ENCODE data around the gene USP17L21.
"Not testable (repeated sequence)": the region's sequence is repeated elsewhere in the genome, so short reads cannot be mapped to it uniquely, and the experiment has no call there.

DNA sequence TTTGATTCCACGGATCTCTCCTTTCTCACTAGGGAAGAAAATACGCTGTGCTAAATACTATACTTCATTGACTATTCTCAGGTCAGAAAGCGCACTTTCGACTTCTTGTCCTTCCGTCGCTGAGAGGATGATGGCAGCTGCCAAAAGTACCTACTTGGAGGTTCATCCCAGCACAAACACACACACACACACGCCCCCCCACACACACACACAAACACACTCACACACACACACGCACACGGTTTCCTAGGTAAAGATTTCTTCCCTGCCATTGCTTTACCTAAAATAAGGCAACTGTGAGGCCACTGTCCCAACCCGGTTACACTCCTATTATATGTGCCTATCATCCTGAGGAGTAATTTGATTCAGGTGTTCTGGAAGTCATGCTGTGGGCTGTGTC is 9.0 kb downstream of the USP17L21 start:
- TF ChIP-seq EZH2 (IDR thresholded peaks at IDR 0.05; ENCODE audit: borderline replicate concordance, low read depth, low read length, severe bottlenecking) = not testable (repeated sequence)
- TF ChIP-seq, protein P1, sequence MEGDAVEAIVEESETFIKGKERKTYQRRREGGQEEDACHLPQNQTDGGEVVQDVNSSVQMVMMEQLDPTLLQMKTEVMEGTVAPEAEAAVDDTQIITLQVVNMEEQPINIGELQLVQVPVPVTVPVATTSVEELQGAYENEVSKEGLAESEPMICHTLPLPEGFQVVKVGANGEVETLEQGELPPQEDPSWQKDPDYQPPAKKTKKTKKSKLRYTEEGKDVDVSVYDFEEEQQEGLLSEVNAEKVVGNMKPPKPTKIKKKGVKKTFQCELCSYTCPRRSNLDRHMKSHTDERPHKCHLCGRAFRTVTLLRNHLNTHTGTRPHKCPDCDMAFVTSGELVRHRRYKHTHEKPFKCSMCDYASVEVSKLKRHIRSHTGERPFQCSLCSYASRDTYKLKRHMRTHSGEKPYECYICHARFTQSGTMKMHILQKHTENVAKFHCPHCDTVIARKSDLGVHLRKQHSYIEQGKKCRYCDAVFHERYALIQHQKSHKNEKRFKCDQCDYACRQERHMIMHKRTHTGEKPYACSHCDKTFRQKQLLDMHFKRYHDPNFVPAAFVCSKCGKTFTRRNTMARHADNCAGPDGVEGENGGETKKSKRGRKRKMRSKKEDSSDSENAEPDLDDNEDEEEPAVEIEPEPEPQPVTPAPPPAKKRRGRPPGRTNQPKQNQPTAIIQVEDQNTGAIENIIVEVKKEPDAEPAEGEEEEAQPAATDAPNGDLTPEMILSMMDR (IDR thresholded peaks at IDR 0.05; ENCODE audit: borderline replicate concordance, extremely low read depth, low read length, poor library complexity, severe bottlenecking) = not testable (repeated sequence)

Measured in DND-41 (cell line).